Natural killer cell (primary cell): Measurements from ENCODE around the gene AFMID. TPM values are rescaled to one million over a fixed set of nuclear protein-coding genes. Genes with fewer than 3 reads are reported as not detected.
A peak's percentile ranks its signal among the peaks of the same experiment; 100 is the strongest.

Experiments used
- ATAC-seq, 3 donors: fragments of 150-1000 bp in 2 of 3; fragments of 200-7000 bp in 1 of 3; cut with Tn5 transposase; 1 replicate in 1 of 3; 2 replicates in 2 of 3; pipeline ENCODE4 v1.10.0; 2021; ENCODE audit warnings: mild to moderate bottlenecking in 2 of 3, moderate library complexity in 2 of 3
- DNase-seq, 2 donors: peaks; one replicate each; pipeline versions ENCODE4 v3.0.0 to v3.0.0-alpha.2; 2013 to 2021; ENCODE audit warnings: mixed read lengths in 1 of 2
- H3K27ac ChIP-seq: one replicate; pipeline ENCODE4 v1.5.1; 2013; ENCODE audit warnings: mild to moderate bottlenecking, low read length
- H3K27me3 ChIP-seq: one replicate; pipeline ENCODE4 v1.6.1; 2013; ENCODE audit warnings: low read length; ENCODE audit not compliant: control insufficient read depth, insufficient read depth
- H3K36me3 ChIP-seq: one replicate; pipeline ENCODE4 v1.6.1; 2013; ENCODE audit warnings: low read length; ENCODE audit not compliant: control insufficient read depth, insufficient read depth
- H3K4me1 ChIP-seq: one replicate; pipeline ENCODE4 v1.6.1; 2013; ENCODE audit warnings: low read length; ENCODE audit not compliant: control insufficient read depth, insufficient read depth
- H3K4me3 ChIP-seq: one replicate; pipeline ENCODE4 v1.5.1; 2013; ENCODE audit warnings: low read length
- H3K9me3 ChIP-seq: one replicate; pipeline ENCODE4 v1.6.1; 2013; ENCODE audit warnings: low read length; ENCODE audit not compliant: control insufficient read depth, insufficient read depth
- H3K27ac Mint-ChIP-seq, 2 donors: one replicate each; pipeline ENCODE4 v1.8.0; 2022; ENCODE audit warnings: mild to moderate bottlenecking in 2 of 2, mixed read lengths in 2 of 2, moderate library complexity in 1 of 2
- H3K27me3 Mint-ChIP-seq, 2 donors: one replicate each; pipeline ENCODE4 v1.8.0; 2022; ENCODE audit warnings: low read depth in 2 of 2, mixed read lengths in 2 of 2
- H3K36me3 Mint-ChIP-seq: one replicate; pipeline ENCODE4 v1.8.0; 2022; ENCODE audit warnings: mixed read lengths
- H3K4me1 Mint-ChIP-seq, 2 donors: one replicate each; pipeline ENCODE4 v1.8.0; 2022; ENCODE audit warnings: mixed read lengths in 2 of 2
- H3K4me3 Mint-ChIP-seq: one replicate; pipeline ENCODE4 v1.8.0; 2022; ENCODE audit warnings: mild to moderate bottlenecking, moderate library complexity, mixed read lengths
- H3K9me3 Mint-ChIP-seq, 2 donors: one replicate each; pipeline ENCODE4 v1.8.0; 2022; ENCODE audit warnings: mixed read lengths in 2 of 2
- CTCF ChIP-seq: fragments of 200-600 bp; IDR thresholded peaks from one replicate; pipeline ENCODE4 v1.8.0; 2022; ENCODE audit warnings: antibody characterized with exemption
- WGBS: methylation state at CpG from one replicate; pipeline ENCODE4 v1.1.7; 2013; ENCODE audit warnings: missing lambda C conversion rate; ENCODE audit not compliant: insufficient coverage; 5-methylcytosine and 5-hydroxymethylcytosine counted together
- intact Hi-C: fragments of 100-400 bp; cut with micrococcal nuclease; formaldehyde crosslinking; loops from one replicate; pipeline ENCODE4 v1.14.2; 2022
- total RNA-seq, 4 donors: library from RNA; stranded (reverse); fragments of 120-200 nt in 1 of 4; gene quantifications; one replicate each; pipeline versions ENCODE4 v1.2.3 to v1.2.4, GENCODE V29; 2013 to 2022

AFMID gene
- total RNA-seq, 3 donors from 2014 or later (not counting 1 experiment from before 2014, with no cell fraction given), result 2.2 to 4.1 (median 2.3) TPM

GRCh38 chr17:78231991-78232858 lies 45.1 kb downstream of the AFMID start:
- DNase-seq (peak in 1 of 2 donors; percentile 54), ATAC-seq (peak in 2 of 3 donors; percentile 46 to 87)
- Mint-ChIP-seq H3K27me3 (peaks cover 25 to 28% of the 10 kb centered on the region in 2 donors), H3K27ac (no peak overlapping the region), H3K36me3 (no peaks in the 10 kb centered on the region), H3K9me3 (no peaks in the 10 kb centered on the region), H3K4me1 (peaks cover 0 to 4% of the 10 kb centered on the region in 2 donors), H3K4me3 (no peak overlapping the region)
- no peak overlapping the region for H3K4me3 ChIP-seq
- peaks cover 10% of the 10 kb centered on the region for H3K4me1 ChIP-seq
- H3K36me3 ChIP-seq, result no peaks in the 10 kb centered on the region
- no peaks in the 10 kb centered on the region for H3K9me3 ChIP-seq
- H3K27ac ChIP-seq, result no peak overlapping the region
- 7% methylated on average over 53 of the region's 55 CpGs for WGBS
- TF ChIP-seq CTCF, result no peak
- peaks cover 23% of the 10 kb centered on the region for H3K27me3 ChIP-seq
- intact Hi-C loops, result no loop called here

- H3K36me3 ChIP-seq, result no peaks in the 10 kb centered on the region
- no peak for TF ChIP-seq CTCF
- Mint-ChIP-seq H3K4me3 (no peak overlapping the region), H3K27me3 (peaks cover 22% of the 10 kb centered on the region in 2 donors), H3K36me3 (no peaks in the 10 kb centered on the region), H3K9me3 (no peaks in the 10 kb centered on the region), H3K4me1 (peaks cover 0 to 4% of the 10 kb centered on the region in 2 donors), H3K27ac (no peak overlapping the region)
- no peak for DNase-seq
- intact Hi-C loops, result no loop called here
- H3K9me3 ChIP-seq, result no peaks in the 10 kb centered on the region
- peaks cover 23% of the 10 kb centered on the region for H3K27me3 ChIP-seq
- H3K4me1 ChIP-seq, result peaks cover 10% of the 10 kb centered on the region
- ATAC-seq, result no peak
- 88% methylated on average over 2 of the region's 2 CpGs for WGBS
- no peak overlapping the region for H3K4me3 ChIP-seq
- H3K27ac ChIP-seq, result no peak overlapping the region
These were observed 45.7 kb downstream of the AFMID start for GRCh38 chr17:78232859-78233173.

- 92% methylated on average over 10 of the region's 10 CpGs for WGBS
- ATAC-seq, result no peak
These were observed 46.5 kb downstream of the AFMID start for GRCh38 chr17:78233678-78234077.

More at GRCh38 chr17:78233678-78234077, 46.5 kb downstream of the AFMID start:
- Histone ChIP-seq H3K36me3 (no peaks in the 10 kb centered on the region), H3K4me1 (peaks cover 10% of the 10 kb centered on the region), H3K27me3 (peaks cover 23% of the 10 kb centered on the region), H3K9me3 (no peaks in the 10 kb centered on the region), H3K4me3 (no peak overlapping the region), H3K27ac (no peak overlapping the region)
- TF ChIP-seq CTCF, result no peak
- no peak overlapping the region for H3K4me3 Mint-ChIP-seq
- peaks cover 21 to 22% of the 10 kb centered on the region in 2 donors for H3K27me3 Mint-ChIP-seq
- no peak for DNase-seq
- intact Hi-C loops, result no loop called here
- peaks cover 0 to 4% of the 10 kb centered on the region in 2 donors for H3K4me1 Mint-ChIP-seq
- no peak overlapping the region for H3K27ac Mint-ChIP-seq
- H3K9me3 Mint-ChIP-seq, result no peaks in the 10 kb centered on the region
- no peaks in the 10 kb centered on the region for H3K36me3 Mint-ChIP-seq
